HG02970 (cell line): Measurements from ENCODE around the gene SERPINH1.

Experiments used
- ATAC-seq: cut with Tn5 transposase; IDR thresholded peaks from one replicate; pipeline ENCODE4 v1.9.1; 2021; ENCODE audit warnings: mild to moderate bottlenecking, moderate library complexity, moderate number of reproducible peaks; ENCODE audit not compliant: unreplicated experiment, low FRiP score

Gene SERPINH1

GRCh38 chr11:75562048-75562835, at the start of gene SERPINH1:
TSS of gene SERPINH1 (plus strand) at chr11:75562253. CDS start at chr11:75566350, 4,097 bp downstream.
- peak; percentile 58 for ATAC-seq

GRCh38 chr11:75513250-75513649, 48.8 kb upstream of the SERPINH1 start:
- no peak for ATAC-seq

DNA sequence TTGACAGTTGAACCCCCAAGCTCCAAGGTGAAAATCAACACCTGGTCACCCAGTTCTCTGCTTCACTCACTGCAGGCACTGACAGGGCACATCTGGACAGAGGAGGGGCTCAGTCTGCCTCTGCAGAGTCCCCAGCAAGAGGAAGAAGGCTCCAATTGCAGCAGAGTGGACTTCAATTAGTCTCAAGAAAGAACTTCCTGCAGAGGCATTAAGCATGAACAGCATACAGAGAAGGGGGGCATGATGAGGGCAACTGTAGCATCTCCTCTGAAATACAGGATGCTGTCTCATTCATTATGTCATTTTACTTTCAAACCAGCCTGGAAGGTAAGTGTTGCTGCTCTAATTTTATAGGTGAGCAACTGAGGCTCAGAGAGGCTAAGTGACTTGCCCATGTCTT, 47.5 kb upstream of the SERPINH1 start:
- no peak for ATAC-seq

- ATAC-seq = no peak
Measured at GRCh38 chr11:75516140-75516539, 45.9 kb upstream of the SERPINH1 start.

- ATAC-seq = no peak
Measured at GRCh38 chr11:75516886-75517285, 45.2 kb upstream of the SERPINH1 start.

DNA sequence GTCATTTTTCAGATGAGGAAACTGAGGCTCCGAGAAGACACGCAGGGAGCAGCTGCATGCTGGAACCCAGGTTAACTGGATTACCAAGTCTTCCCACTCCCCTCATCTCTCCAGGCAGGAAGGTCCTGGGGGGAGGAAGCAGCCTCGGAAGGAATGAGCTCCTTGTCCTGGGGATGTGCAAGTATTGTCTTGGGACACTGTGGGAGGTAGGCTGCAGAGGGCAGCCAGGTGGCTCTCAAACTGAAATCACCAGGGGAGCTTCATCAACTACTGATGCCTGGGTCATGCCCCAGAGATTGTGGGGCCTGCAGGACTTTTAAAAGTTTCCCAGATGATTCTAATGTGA, 43.9 kb upstream of the SERPINH1 start:
- no peak for ATAC-seq

DNA sequence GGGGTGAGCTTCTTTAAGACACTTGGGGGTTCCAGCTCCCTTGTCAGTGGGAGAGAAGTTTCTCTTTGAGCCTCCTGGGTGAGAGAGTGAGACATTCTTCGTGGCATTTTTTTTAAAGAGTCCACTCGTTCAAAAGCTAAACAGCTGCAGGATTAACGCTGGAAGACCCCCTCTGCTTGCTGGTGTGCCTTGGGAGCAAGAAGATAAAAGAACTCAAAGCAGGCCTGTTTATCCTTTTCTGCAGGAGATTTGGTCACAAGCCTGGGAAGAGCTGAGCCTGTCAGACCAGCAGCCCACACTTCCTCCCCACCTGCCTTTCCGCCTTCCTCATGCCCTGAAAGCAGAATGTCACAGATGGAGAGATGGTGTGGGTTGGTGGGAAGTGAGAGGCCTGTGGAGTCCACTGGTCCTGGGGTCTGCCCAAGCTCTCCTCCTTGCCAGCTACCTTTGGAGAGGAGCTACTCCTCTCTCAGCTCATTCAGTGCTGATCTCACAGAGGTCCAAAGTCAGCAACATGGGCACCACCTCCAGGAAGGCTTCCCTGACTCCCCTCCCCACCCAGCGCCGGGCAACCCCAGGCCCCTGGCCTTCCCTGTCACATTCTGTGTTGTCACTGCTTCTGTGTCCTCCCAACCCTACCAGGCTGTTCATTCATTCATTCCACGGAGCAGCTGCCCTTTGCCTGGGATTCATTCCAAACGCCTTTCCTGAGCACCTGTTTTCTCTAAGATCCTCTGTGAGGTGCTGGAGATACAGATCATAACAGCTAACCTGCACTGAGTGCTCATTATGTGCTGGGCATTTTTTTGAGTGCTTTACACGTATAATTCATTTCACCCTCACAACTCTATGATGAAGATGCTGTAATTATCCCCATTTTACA, 43.0 kb upstream of the SERPINH1 start:
- ATAC-seq = no peak

DNA sequence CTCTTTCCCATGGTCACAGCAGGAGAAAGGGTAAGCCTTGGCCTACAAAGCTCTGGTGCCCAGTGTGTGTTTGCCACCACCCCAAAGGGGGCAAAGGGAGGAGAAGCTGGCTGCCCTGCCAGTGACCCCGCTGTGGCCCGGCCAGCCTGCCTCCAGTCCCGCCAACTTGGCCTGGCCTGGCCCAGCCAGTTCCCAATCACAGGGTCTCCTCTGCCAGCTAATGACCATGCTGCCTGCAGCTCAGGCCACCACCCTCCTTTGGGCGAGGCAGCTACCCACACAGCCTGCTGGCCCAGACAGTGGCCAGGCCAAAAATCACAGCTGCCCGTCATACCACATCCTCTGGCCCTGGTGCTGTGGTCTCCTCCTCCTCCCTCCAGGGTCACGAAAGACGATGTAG, 41.4 kb upstream of the SERPINH1 start:
- no peak for ATAC-seq

DNA sequence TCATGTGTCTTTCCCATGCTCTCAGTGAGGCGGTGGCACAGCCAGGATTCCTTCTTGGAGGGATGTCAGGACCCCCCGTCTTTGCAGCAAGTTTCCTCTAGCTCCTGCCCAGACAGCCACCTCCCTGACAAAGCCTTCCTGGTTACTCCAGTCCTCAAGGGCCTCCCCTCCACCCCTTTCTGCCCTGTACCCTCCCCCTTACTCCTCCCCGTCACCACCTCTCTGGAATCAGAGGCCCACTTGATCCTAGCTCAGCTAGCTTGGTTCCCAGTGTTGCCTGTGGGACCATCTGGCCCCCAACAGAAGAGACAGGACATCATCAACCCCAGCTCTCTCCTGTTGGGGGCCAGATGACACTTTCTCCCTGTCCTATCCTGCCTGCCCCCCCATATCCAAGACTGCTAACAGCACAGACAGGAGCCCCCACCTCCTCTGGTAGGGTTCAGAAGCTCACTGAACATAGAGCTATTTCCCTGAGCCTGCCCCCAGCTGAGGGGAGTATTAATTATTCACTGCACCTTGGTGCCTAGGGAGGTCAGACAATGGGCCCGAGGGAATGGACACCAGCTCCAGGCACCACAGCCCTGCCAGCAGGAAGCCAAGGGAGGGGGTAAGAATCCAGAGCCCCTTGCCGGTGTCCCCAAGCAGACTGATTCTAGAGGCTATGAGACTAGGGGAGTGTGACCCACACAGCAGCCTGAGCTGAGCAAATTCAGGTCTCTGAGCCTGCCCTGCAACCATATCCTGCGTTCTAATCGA, 39.6 kb upstream of the SERPINH1 start:
- no peak for ATAC-seq

GRCh38 chr11:75523189-75523588, 38.9 kb upstream of the SERPINH1 start:
- ATAC-seq = no peak

DNA sequence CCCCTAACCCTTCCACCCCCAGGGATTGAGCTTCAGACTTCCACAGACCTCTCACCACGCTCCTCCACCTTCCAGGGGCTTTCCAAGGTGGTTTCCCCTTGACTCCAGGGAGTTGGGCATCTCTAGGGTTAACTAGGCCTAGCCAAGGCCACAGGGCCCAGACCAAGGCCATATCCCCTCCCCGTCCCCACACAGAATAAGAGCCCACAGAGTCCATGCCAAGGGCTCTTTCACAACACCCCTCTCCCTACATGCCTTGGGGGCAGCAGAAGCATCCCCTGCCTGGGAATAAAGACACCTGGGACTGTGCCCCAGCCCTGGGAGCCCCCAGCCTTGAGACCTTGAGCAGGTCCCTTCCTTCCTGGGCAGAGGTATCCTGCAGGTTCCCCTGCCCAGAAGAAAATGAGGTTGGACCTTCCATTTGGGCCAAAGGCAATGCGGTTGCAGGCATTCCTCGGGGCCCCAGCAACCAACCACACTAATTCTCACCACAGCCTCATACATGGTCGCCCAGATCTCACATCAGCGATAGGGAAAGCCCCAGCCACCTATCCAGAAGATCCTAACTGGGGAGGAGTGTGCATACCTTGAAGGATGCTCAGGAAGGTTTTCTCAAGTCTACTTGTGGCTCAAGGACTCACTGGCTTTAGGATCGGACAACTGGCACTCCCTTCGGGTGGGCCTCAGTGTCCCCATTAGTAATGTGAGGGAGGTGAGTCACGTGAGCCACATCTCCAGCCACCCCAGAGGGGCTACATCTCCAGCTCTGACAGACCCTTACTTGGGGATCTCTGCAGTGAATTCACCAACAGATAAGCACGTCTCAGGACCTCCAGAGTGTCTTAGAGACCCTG, 38.0 kb upstream of the SERPINH1 start:
- no peak for ATAC-seq

DNA sequence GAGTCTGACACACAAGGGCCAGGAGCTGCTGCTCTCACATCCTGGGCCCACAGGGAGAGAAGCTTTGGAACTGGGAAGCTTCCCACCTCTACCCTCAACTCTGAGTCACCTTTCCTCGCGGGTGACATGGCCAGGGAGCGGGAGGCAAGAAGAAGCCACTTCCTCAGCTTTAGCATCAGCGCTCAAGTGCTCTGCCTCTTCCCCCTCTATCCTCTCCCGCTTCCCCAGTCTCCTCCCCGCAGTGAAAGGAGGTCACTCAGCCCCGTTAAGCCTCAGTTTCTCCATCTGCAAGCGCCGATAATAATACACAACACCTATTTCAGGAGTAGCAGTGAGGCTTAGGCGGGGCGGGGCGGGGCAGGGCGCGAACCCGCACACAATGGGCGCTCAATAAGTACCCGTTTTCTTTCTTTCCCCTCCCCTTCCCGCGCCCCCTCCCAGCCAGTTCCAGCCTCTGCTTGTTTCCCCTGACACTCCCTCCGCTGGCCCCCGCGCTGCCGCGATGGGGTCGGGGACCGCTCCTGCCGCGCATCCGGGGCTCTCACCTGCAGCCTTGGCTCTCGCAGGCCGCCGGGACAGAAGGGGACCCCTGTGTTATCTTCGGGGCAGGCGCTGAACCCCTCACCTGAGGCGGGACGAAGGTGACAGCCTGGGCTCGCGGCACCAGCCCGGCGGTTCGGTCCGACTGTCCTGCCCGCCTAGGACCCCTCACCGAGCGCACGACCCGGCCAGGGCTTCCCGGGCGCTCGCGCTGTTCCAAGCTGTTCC, 37.2 kb upstream of the SERPINH1 start:
- ATAC-seq = no peak

- ATAC-seq = peak; percentile 84
Measured at GRCh38 chr11:75525433-75526191, 36.4 kb upstream of the SERPINH1 start, which contains the start of gene GDPD5. TSS of gene GDPD5 (minus strand) at chr11:75525941. CDS start at chr11:75477735, 48,206 bp downstream.

GRCh38 chr11:75526192-75526541, 35.9 kb upstream of the SERPINH1 start:
- no peak for ATAC-seq

- no peak for ATAC-seq
Measured at GRCh38 chr11:75527130-75527529, 34.9 kb upstream of the SERPINH1 start.

DNA sequence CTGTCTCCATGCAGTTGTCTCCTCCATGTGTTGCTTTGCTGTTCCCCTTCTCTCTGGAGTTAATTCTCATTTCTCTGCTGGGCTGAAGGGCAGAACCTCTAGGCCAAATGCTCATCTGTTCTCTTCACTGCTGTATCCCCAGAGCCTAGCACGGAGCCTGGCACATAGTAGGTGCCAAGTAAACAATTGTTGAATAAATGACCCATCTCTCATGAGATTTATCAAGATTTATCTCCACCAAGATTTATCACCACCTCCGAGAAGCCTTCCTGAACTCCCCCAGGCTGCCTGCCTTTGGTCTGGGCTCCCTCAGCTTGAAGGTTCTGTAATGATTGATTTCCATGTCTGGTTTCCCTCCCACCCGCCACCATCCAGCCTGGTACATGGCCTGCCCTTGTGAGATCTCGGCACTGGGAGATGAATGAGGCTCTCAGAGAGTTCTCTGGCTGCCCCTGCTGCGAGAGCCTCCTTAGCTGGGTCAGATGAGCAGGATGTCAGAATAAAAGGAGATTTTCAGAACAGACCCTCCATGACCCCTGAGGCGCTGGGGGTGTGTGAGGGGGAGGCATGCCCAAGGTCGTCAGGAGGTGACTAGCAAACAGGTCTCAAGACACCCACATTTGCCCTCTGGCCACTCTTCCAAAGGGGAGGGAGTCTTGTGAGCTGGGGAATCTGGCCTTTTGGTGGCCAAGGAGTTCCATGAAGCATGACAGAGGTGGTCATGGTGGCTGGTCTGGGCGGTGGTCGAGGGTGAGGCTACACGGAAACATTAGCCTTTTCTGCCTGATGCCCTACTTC, 33.9 kb upstream of the SERPINH1 start:
- ATAC-seq = no peak

- no peak for ATAC-seq
Measured at GRCh38 chr11:75530577-75530976, 31.5 kb upstream of the SERPINH1 start.

GRCh38 chr11:75531325-75531724, 30.7 kb upstream of the SERPINH1 start:
- no peak for ATAC-seq
